Upper lobe of left lung (tissue), 6 donors: Measurements from ENCODE around the gene GUCD1. TPM values are rescaled to one million over a fixed set of nuclear protein-coding genes. Genes with fewer than 3 reads are reported as not detected.
A peak's percentile ranks its signal among the peaks of the same experiment; 100 is the strongest.
"Not testable (repeated sequence)": the region's sequence is repeated elsewhere in the genome, so short reads cannot be mapped to it uniquely, and the experiment has no call there.

Experiments used
- ATAC-seq, 2 donors: fragments of 200-7000 bp; cut with Tn5 transposase; one replicate each; pipeline ENCODE4 v1.9.1; 2022; ENCODE audit warnings: mild to moderate bottlenecking in 2 of 2, moderate library complexity in 2 of 2; ENCODE audit not compliant: low FRiP score in 2 of 2
- DNase-seq, 2 donors: peaks; one replicate each; pipeline ENCODE4 v3.0.0-alpha.2; 2019 to 2020
- H3K27ac ChIP-seq, 4 donors: fragments of 200-600 bp; sonication (generic); one replicate each; pipeline ENCODE4 v1.5.1; 2016 to 2019
- H3K27me3 ChIP-seq, 4 donors: fragments of 200-600 bp; sonication (generic); one replicate each; pipeline ENCODE4 v1.5.1; 2017 to 2019
- H3K36me3 ChIP-seq, 4 donors: fragments of 200-600 bp; sonication (generic); one replicate each; pipeline ENCODE4 v1.5.1; 2016 to 2019
- H3K4me1 ChIP-seq, 4 donors: fragments of 200-600 bp; sonication (generic); one replicate each; pipeline ENCODE4 v1.5.1; 2018 to 2019
- H3K4me3 ChIP-seq, 4 donors: fragments of 200-600 bp; sonication (generic); one replicate each; pipeline ENCODE4 v1.5.1; 2017 to 2019; ENCODE audit warnings: mild to moderate bottlenecking in 2 of 4, moderate library complexity in 1 of 4
- H3K9me3 ChIP-seq, 4 donors: fragments of 200-600 bp; sonication (generic); one replicate each; pipeline ENCODE4 v1.5.1; 2018 to 2019
- CTCF ChIP-seq, 6 experiments: fragments of 450-650 bp in 4 of 6; fragments of 200-600 bp in 2 of 6; sonication (generic) in 2 of 6; IDR thresholded peaks; one replicate each; pipeline ENCODE4 v1.5.1; 2016 to 2019; ENCODE audit warnings: antibody characterized with exemption in 6 of 6
- EP300 ChIP-seq, 4 donors: sonication (generic); formaldehyde crosslinking; IDR thresholded peaks; one replicate each; pipeline ENCODE4 v1.5.1; 2017; ENCODE audit warnings: antibody characterized with exemption in 4 of 4, control low read depth in 2 of 4
- POLR2A ChIP-seq, 4 donors: fragments of 450-650 bp; IDR thresholded peaks; one replicate each; pipeline ENCODE4 v1.5.1; 2016 to 2017; ENCODE audit warnings: antibody characterized with exemption in 4 of 4, mild to moderate bottlenecking in 2 of 4
- POLR2AphosphoS5 ChIP-seq, 2 donors: sonication (generic); formaldehyde crosslinking; IDR thresholded peaks; one replicate each; pipeline ENCODE4 v1.5.1; 2017; ENCODE audit warnings: antibody characterized with exemption in 2 of 2
- whole genome bisulfite sequencing, 2 donors: methylation state at CpG; one replicate each; pipeline ENCODE4 v1.1.5; 2017 to 2018; 5-methylcytosine and 5-hydroxymethylcytosine counted together
- total RNA-seq, 6 donors: library from RNA; depleted of rRNA in 4 of 6; stranded (reverse); fragments of >200 nt in 4 of 6; gene quantifications; one replicate each; pipeline versions ENCODE4 v1.1.0 to v1.2.1, GENCODE V29; 2016 to 2021
- donor health status: DM: no; HTN: no; CAD: no; lungs with moderate emphysema.
- donor health status: DM: no; HTN: yes; CAD: no; lungs with severe emphysema.

The GUCD1 gene
- total RNA-seq, result 100 to 1,000 TPM in 5 of 6 donors, 10 to 100 TPM in 1; 77.5 to 231 (median 160) TPM

GRCh38 chr22:24554313-24555164, at the start of gene GUCD1:
TSS of gene GUCD1 (minus strand) at chr22:24555138. CDS start at chr22:24554991, 147 bp downstream.
- Histone ChIP-seq H3K27ac (peak within 1 kb of the TSS; percentile 98 to 99 (median 98)), H3K4me1 (peaks cover 45 to 76% (median 50%) of the 10 kb centered on the region in 4 donors), H3K4me3 (peak within 1 kb of the TSS; percentile 78 to 98 (median 92)), H3K27me3 (no peaks in the 10 kb centered on the region), H3K9me3 (no peaks in the 10 kb centered on the region), H3K36me3 (peaks cover 6 to 34% (median 20%) of the 10 kb centered on the region in 4 donors)
- no peak for TF ChIP-seq EP300 (IDR thresholded peaks at IDR 0.05)
- TF ChIP-seq POLR2AphosphoS5 (IDR thresholded peaks at IDR 0.05), result peak; percentile 56 to 80
- peak in 3 of 4 donors; percentile 74 to 93 (median 77) for TF ChIP-seq POLR2A (IDR thresholded peaks at IDR 0.05)
- 0% methylated on average over 17 to 43 of the region's 64 CpGs for WGBS, 2 donors
- peak in 1 of 2 donors; percentile 0 for ATAC-seq
- DNase-seq, result no peak

- Histone ChIP-seq H3K4me3 (peak overlapping the region in 3 of 4 donors; percentile 25 to 41 (median 35)), H3K4me1 (peaks cover 9 to 26% (median 20%) of the 10 kb centered on the region in 4 donors), H3K27ac (peak overlapping the region; percentile 2 to 63 (median 50))
- not testable (repeated sequence) for DNase-seq, H3K36me3 ChIP-seq, H3K27me3 ChIP-seq, H3K9me3 ChIP-seq
- peak in 1 of 2 donors; percentile 30 for ATAC-seq
- 22 to 47% methylated on average over 5 to 18 of the region's 18 CpGs for WGBS, 2 donors
Measured at GRCh38 chr22:24603770-24604629, 49.1 kb upstream of the GUCD1 start.

GRCh38 chr22:24602847-24603769, 48.2 kb upstream of the GUCD1 start, which contains the start of gene GGT1:
TSS of gene GGT1 (plus strand) at chr22:24603193. CDS start at chr22:24611082, 7,889 bp downstream.
- Histone ChIP-seq H3K4me3 (peak within 1 kb of the TSS in 3 of 4 donors; percentile 25 to 41 (median 35)), H3K27ac (peak within 1 kb of the TSS; percentile 54 to 70 (median 62)), H3K4me1 (peaks cover 9 to 26% (median 20%) of the 10 kb centered on the region in 4 donors)
- 59 to 79% methylated on average over 7 to 19 of the region's 22 CpGs for WGBS, 2 donors
- H3K9me3 ChIP-seq, H3K27me3 ChIP-seq, H3K36me3 ChIP-seq: not testable (repeated sequence)
- peak; percentile 23 to 28 for ATAC-seq
- peak; percentile 62 to 75 for DNase-seq

GRCh38 chr22:24602105-24602749, 47.3 kb upstream of the GUCD1 start:
- 89% methylated on average over 11 of the region's 11 CpGs for WGBS, 2 donors
- Histone ChIP-seq H3K27ac (peak overlapping the region; percentile 40 to 70 (median 58)), H3K4me1 (peaks cover 9 to 26% (median 20%) of the 10 kb centered on the region in 4 donors)
- H3K27me3 ChIP-seq, H3K9me3 ChIP-seq, ATAC-seq, H3K4me3 ChIP-seq, H3K36me3 ChIP-seq, DNase-seq: not testable (repeated sequence)

- no peak for TF ChIP-seq POLR2A (IDR thresholded peaks at IDR 0.05)
- no peak for TF ChIP-seq EP300 (IDR thresholded peaks at IDR 0.05)
- TF ChIP-seq CTCF (IDR thresholded peaks at IDR 0.05), result no peak
- TF ChIP-seq POLR2AphosphoS5 (IDR thresholded peaks at IDR 0.05), result no peak
- WGBS, 2 donors, result 81 to 88% methylated on average over 5 to 7 of the region's 12 CpGs
- peak; percentile 3 to 77 for ATAC-seq
- Histone ChIP-seq H3K9me3 (no peaks in the 10 kb centered on the region), H3K4me3 (no peak overlapping the region), H3K27me3 (no peaks in the 10 kb centered on the region), H3K27ac (peak overlapping the region; percentile 40 to 70 (median 58)), H3K4me1 (peaks cover 9 to 26% (median 20%) of the 10 kb centered on the region in 4 donors), H3K36me3 (no peaks in the 10 kb centered on the region)
- peak; percentile 87 to 92 for DNase-seq
Measured at GRCh38 chr22:24601217-24602104, 46.5 kb upstream of the GUCD1 start.

GRCh38 chr22:24599958-24600715, 45.2 kb upstream of the GUCD1 start:
- whole genome bisulfite sequencing, 2 donors, result 72 to 84% methylated on average over 2 to 3 of the region's 3 CpGs
- H3K36me3 ChIP-seq, H3K27me3 ChIP-seq, DNase-seq, H3K27ac ChIP-seq, H3K9me3 ChIP-seq, H3K4me3 ChIP-seq, ATAC-seq: not testable (repeated sequence)
- H3K4me1 ChIP-seq, result peaks cover 9 to 26% (median 20%) of the 10 kb centered on the region in 4 donors
